HG03521 (cell line): ENCODE data around the gene DIS3L2.
A peak's percentile ranks its signal among the peaks of the same experiment; 100 is the strongest.
"Not testable (repeated sequence)": the region's sequence is repeated elsewhere in the genome, so short reads cannot be mapped to it uniquely, and the experiment has no call there.

ENCODE experiments used
- ATAC-seq: cut with Tn5 transposase; IDR thresholded peaks from one replicate; pipeline ENCODE4 v1.9.1; 2021; ENCODE audit warnings: mild to moderate bottlenecking, moderate library complexity; ENCODE audit not compliant: unreplicated experiment

Gene DIS3L2

GRCh38 chr2:232006253-232006652 is 44.7 kb downstream of the DIS3L2 start:
- no peak for ATAC-seq

DNA sequence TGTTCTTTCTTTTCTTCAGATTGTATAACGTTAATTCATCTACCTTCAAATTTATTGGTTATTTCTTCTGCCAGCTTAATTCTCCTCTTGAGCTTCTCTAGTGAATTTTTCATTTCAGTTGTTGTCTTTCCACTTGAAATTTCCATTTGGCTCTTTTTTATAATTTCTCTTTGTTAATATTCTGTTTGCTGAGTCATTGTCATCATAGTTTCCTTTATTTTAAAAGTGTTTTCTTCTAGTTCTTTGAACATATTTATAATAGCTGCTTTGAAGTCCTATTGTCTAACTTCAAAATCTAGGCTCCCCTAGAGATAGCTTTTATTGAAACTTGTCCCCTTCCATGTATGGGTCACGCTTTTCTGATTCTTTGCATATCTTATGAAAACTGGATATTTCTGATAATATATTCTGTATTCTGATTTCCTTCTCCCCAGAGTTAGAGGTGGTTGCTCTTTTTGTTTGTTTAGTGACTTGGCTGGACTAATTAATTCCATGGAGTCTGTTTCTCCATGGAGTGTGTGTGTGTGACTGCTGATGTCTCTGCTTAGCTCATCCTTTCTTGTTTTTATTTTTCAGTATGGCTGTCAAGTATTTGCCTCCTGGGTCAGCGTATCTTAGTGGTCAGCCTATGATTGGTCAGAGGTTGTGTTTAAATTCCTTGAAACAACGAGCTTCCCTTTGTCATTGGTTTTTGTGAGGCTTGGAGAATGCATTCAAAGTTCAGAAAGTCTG is 47.6 kb downstream of the DIS3L2 start:
- no peak for ATAC-seq

- no peak for ATAC-seq
These were observed 48.2 kb downstream of the DIS3L2 start for GRCh38 chr2:232009639-232010274.

DNA sequence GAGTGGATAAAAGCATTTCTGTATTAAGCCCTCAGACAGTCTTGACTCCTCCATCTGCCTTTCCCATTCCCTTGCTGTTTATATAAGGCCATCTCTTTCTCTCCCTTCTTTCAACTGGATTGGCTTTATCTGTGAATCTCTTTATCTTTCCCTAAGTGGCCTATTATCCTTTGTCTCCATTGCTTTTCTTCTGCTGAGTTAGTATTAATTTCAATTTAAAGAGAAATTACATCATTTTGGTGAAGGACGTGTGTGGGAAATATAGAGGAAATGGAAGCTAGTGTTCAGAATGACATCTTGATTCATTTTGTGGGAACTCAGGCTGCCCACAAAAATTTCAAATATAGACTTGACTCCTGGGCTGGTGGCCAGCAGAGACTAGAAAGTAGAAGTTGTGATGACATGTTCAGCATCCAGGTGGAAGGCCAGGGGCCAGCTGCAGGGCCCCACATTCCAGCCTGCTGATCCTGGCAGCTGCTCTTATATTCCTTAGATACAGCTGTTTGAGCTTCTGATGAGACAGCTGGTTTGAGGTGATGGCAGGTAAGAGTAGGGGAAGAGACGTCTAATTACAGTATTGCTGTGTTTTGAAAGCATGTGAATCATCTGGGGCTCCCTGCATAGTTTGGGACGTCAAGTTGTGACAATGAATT is 52.3 kb downstream of the DIS3L2 start:
- no peak for ATAC-seq

DNA sequence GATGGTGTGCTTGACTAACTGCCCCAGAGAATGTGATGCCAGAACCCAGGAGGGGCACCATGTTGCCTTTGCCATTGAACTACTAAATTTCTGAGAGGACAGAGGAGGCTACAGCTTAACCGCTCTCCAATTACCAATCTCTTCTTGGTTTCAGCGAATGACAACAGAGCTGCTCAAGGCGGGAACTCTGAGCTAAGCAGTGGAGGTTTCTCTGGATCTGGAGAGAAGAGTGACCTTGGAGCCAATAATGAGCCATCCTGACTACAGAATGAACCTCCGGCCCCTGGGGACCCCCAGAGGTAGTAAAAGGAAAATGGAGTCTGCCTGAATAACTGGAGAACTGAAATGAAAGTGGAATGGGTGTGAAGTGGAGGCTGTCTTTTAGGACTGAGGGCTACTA is 53.2 kb downstream of the DIS3L2 start:
- ATAC-seq, result no peak

- no peak for ATAC-seq
These were observed 56.7 kb downstream of the DIS3L2 start for GRCh38 chr2:232018181-232018580.

- no peak for ATAC-seq
These were observed 61.2 kb downstream of the DIS3L2 start for GRCh38 chr2:232022718-232023117.

DNA sequence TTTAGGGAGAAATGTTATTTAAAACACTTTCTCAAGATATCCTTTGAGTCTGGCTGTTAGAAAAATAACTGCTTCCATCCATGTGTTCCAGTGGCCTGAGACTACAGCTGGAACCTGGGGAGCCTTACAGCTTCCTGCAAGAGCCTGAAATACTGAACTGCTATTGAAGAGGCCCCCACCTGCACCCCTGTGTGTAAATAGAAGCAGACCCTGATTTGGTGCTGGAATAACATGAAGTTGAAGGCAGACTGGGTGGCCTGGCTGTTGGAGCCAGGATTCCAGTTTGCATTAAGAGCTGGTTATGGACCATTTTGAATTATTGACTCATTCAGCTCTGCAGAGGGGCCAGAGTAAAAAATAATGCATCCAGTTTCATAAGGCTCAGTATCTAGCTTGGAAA is 61.9 kb downstream of the DIS3L2 start:
- ATAC-seq, result no peak

- no peak for ATAC-seq
These were observed 62.9 kb downstream of the DIS3L2 start for GRCh38 chr2:232024457-232024856.

- peak; percentile 98 for ATAC-seq
These were observed 65.4 kb downstream of the DIS3L2 start for GRCh38 chr2:232026910-232027309.

- ATAC-seq, result no peak
These were observed 66.0 kb downstream of the DIS3L2 start for GRCh38 chr2:232027530-232027929.

GRCh38 chr2:232028071-232028470 is 66.6 kb downstream of the DIS3L2 start:
- no peak for ATAC-seq

- ATAC-seq, result no peak
These were observed 67.1 kb downstream of the DIS3L2 start for GRCh38 chr2:232028631-232029030.

GRCh38 chr2:232029346-232029745 is 67.8 kb downstream of the DIS3L2 start:
- ATAC-seq, result no peak

- no peak for ATAC-seq
These were observed 68.7 kb downstream of the DIS3L2 start for GRCh38 chr2:232030229-232030628.

DNA sequence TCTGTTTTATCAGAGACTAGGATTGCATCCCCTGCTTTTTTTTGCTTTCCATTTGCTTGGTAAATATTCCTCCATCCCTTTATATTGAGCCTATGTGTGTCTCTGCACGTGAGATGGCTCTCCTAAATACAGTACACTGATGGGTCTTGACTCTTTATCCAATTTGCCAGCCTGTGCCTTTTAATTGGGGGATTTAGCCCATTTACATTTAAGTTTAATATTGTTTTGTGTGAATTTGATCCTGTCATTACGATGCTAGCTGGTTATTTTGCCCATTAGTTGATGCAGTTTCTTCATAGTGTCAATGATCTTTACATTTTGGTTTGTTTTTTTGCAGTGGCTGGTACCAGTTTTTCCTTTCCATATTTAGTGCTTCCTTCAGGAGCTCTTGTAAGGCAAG is 73.8 kb downstream of the DIS3L2 start:
- ATAC-seq, result not testable (repeated sequence)

- not testable (repeated sequence) for ATAC-seq
These were observed 75.4 kb downstream of the DIS3L2 start for GRCh38 chr2:232036876-232037275.

GRCh38 chr2:232038251-232038880 is 76.9 kb downstream of the DIS3L2 start:
- ATAC-seq, result no peak

- no peak for ATAC-seq
These were observed 77.5 kb downstream of the DIS3L2 start for GRCh38 chr2:232038881-232039485.

DNA sequence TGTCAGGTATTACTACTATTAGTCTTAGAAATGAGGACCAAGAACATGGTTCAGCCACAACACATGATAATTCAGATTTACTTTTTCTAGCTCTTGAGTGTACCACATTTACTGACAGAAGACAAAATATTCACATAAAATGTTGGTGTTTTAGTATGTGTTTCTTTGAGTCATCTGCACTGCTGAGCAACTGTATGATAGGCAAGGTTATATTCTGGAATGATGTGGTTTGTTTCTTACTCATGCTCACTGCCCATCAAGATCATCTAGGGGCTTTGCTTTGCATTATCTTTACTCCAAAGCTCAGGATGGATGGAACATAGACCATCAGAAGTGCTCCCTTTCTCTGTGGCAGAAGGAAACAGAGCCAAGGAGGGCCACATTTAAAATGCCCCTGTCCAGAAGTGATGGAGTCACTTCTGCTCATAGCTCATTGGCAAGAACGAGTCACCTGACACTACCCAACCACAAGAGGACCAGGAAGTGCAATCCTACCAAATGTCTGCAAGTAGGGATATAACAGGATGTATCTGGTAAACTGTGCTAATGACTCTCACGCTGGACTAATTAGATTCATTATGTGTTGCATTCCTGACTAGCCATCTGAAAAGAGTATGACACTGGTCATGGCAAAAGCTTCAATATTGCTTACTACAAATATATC is 81.5 kb downstream of the DIS3L2 start:
- no peak for ATAC-seq

DNA sequence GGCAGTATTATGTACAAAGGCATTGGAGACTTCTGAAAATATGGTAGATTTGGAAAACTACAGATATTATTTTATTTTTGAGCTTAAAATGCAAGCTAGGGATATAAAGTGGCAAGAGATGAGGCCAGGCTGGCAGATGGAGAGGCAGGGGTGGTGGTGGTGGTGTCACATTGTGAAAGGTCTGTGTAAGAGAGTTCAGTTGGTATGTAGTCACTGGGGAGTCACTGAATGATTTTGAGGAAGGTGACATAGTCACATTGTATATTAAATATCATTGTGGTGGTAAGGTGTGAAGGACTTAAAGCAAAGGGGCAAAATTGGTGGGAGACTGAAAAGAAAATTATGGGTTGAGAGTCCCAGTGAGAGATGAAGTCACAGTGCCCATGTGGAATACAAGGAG is 82.5 kb downstream of the DIS3L2 start:
- no peak for ATAC-seq
